Measurements from ENCODE around the gene PIGN. TPM values are rescaled to one million over a fixed set of nuclear protein-coding genes. Genes with fewer than 3 reads are reported as not detected.

Gene PIGN
- polyA plus RNA-seq, 1 donor from 2014 or later, result 8.7 TPM

GRCh38 chr18:62196079-62196478 is 9.2 kb upstream of the PIGN start:
- Histone ChIP-seq H2AFZ (ENCODE audit: low read depth, low read length) (no peak overlapping the region), H3F3A (ENCODE audit: insufficient read depth, low read length, poor library complexity, severe bottlenecking) (no peaks in the 10 kb centered on the region), H3K9me3 (ENCODE audit: low read length) (no peaks in the 10 kb centered on the region), H4K20me1 (ENCODE audit: insufficient read depth) (no peaks in the 10 kb centered on the region), H3K4me2 (ENCODE audit: low read length) (no peak overlapping the region), H3K9ac (ENCODE audit: low read length) (no peak overlapping the region), H3K4me3 (ENCODE audit: low read length) (no peak overlapping the region), H3K36me3 (ENCODE audit: insufficient read depth, low read length) (no peaks in the 10 kb centered on the region), H3K27ac (ENCODE audit: low read length) (no peak overlapping the region), H3K27me3 (ENCODE audit: insufficient read depth, low read depth, low read length) (no peaks in the 10 kb centered on the region), H3K79me2 (replicated peaks; ENCODE audit: insufficient read depth, low read length) (peaks cover 76% of the 10 kb centered on the region), H3K9me2 (ENCODE audit: insufficient read depth, low read length) (no peaks in the 10 kb centered on the region)
- TF ChIP-seq TAF1 (IDR thresholded peaks at IDR 0.05; ENCODE audit: low read depth) (no peak), RAD21 (conservative IDR thresholded peaks at IDR 0.05) (no peak), MXI1 (conservative IDR thresholded peaks at IDR 0.05; ENCODE audit: poor library complexity, severe bottlenecking) (no peak), REST (IDR thresholded peaks at IDR 0.05; ENCODE audit: borderline replicate concordance) (no peak), EZH2 (IDR thresholded peaks at IDR 0.05; ENCODE audit: borderline replicate concordance, insufficient read depth, low read length, poor library complexity, severe bottlenecking) (no peak), CTCF (IDR thresholded peaks at IDR 0.05; ENCODE audit: poor library complexity, severe bottlenecking) (no peak), SMC3 (conservative IDR thresholded peaks at IDR 0.05; ENCODE audit: poor library complexity) (no peak), POLR2AphosphoS5 (IDR thresholded peaks at IDR 0.05) (no peak)

- H3K9me3 ChIP-seq (ENCODE audit: low read length), result no peaks in the 10 kb centered on the region
- H3K36me3 ChIP-seq (ENCODE audit: insufficient read depth, low read length), result no peaks in the 10 kb centered on the region
- H4K20me1 ChIP-seq (ENCODE audit: insufficient read depth), result peaks cover 17% of the 10 kb centered on the region
- H2AFZ ChIP-seq (ENCODE audit: low read depth, low read length), result no peak overlapping the region
- H3K27me3 ChIP-seq (ENCODE audit: insufficient read depth, low read depth, low read length), result no peaks in the 10 kb centered on the region
- H3K9ac ChIP-seq (ENCODE audit: low read length), result peak overlapping the region; percentile 95
- TF ChIP-seq EZH2 (IDR thresholded peaks at IDR 0.05; ENCODE audit: borderline replicate concordance, insufficient read depth, low read length, poor library complexity, severe bottlenecking) (no peak), TAF1 (IDR thresholded peaks at IDR 0.05; ENCODE audit: low read depth) (no peak), CTCF (IDR thresholded peaks at IDR 0.05; ENCODE audit: poor library complexity, severe bottlenecking) (no peak), EP300 (conservative IDR thresholded peaks at IDR 0.05; ENCODE audit: poor library complexity, severe bottlenecking) (no peak), POLR2AphosphoS5 (IDR thresholded peaks at IDR 0.05) (no peak)
- peak overlapping the region; percentile 86 for H3K4me3 ChIP-seq (ENCODE audit: low read length)
- peaks cover 67% of the 10 kb centered on the region for H3K79me2 ChIP-seq (replicated peaks; ENCODE audit: insufficient read depth, low read length)
- H3K9me2 ChIP-seq (ENCODE audit: insufficient read depth, low read length), result no peaks in the 10 kb centered on the region
- peaks cover 2% of the 10 kb centered on the region for H3F3A ChIP-seq (ENCODE audit: insufficient read depth, low read length, poor library complexity, severe bottlenecking)
- peak overlapping the region; percentile 99 for H3K4me2 ChIP-seq (ENCODE audit: low read length)
- no peak overlapping the region for H3K27ac ChIP-seq (ENCODE audit: low read length)
Observed at GRCh38 chr18:62189208-62189607, 2.4 kb upstream of the PIGN start.

All from neural cell (in vitro differentiated cells).